Hindlimb muscle (tissue), 1 donor: ENCODE data around the gene ACTR2. TPM values are rescaled to one million over a fixed set of nuclear protein-coding genes. Genes with fewer than 3 reads are reported as not detected.
"Not testable (repeated sequence)": the region's sequence is repeated elsewhere in the genome, so short reads cannot be mapped to it uniquely, and the experiment has no call there.

Experiments used
- DNase-seq: peaks from one replicate; pipeline ENCODE4 v3.0.0-alpha.2; 2013
- polyA plus RNA-seq: library from polyadenylated mRNA; unstranded; fragments of 120-200 nt; gene quantifications from one replicate; pipeline ENCODE4 v1.2.1, GENCODE V29; 2013; ENCODE audit not compliant: insufficient read length

The ACTR2 gene
- polyA plus RNA-seq, result 110 TPM

- DNase-seq, result peak; percentile 96
These were observed at the start of gene ACTR2 for GRCh38 chr2:65227456-65228262. Gene ACTR2 (plus strand): TSS chr2:65227831. CDS start chr2:65227910, 79 bp downstream.

GRCh38 chr2:65182570-65182969 lies 45.1 kb upstream of the ACTR2 start:
- no peak for DNase-seq

DNA sequence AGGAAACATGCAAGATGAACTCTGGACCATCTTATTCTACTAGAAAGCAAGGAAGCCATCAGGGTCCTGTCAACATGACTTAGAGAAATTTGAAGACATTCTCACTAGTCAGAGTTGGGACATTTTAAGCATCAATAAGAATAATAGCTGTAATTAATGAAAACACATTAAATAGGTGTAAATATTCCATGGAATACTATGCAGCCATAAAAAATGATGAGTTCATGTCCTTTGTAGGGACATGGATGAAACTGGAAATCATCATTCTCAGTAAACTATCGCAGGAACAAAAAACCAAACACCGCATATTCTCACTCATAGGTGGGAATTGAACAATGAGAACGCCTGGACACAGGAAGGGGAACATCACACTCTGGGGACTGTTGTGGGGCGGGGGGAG lies 44.2 kb upstream of the ACTR2 start:
- not testable (repeated sequence) for DNase-seq

DNA sequence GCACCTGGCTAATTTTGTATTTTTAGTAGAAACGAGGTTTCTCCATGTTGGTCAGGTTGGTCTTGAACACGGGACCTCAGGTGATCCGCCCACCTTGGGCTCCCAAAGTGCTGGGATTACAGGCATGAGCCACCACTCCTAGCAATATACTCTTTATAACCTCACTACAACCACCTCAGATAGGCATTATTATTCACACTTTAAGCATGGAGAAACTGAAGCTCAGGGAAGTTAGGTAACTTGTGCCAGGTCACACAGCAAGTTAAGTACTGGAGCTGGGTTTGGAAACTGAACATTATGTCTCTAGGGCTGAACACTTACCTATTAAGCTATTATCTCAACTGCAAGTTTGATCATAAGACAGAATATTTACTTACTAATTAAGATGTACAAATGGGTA lies 42.6 kb upstream of the ACTR2 start:
- DNase-seq, result no peak

DNA sequence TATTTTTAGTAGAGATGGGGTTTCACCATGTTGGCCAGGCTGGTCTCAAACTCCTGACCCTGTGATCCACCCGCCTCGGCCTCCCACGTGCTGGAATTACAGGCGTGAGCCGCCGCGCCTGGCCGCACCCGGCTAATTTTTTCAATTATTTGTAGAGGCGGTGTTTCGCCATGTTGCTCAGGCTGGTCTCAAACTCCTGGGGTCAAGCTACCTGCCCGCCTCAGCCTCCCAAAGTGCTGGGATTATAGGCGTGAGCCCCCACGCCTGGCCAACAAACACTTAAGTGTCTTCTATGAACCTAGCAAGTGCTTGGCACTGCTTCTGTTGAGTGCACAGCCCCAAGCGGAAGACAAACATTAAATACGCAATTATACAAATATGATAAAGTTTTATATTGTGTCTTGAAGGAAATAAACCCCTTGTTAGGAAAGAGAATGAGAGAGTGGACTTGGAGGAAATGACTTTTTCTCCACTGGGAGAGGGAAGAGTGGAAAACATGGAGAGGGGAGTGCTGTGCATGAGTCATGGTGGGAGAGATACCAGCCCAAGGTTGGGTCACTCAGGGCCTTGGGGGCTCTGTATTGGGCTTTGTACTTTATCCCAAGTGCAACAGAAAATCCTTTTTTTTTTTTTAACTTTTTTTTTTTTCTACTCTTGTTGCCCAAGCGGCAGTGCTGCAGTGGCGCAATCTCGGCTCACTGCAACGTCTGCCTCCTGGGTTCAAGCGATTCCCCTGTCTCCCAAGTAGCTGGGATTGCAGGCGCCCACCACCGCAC lies 41.4 kb upstream of the ACTR2 start:
- no peak for DNase-seq

DNA sequence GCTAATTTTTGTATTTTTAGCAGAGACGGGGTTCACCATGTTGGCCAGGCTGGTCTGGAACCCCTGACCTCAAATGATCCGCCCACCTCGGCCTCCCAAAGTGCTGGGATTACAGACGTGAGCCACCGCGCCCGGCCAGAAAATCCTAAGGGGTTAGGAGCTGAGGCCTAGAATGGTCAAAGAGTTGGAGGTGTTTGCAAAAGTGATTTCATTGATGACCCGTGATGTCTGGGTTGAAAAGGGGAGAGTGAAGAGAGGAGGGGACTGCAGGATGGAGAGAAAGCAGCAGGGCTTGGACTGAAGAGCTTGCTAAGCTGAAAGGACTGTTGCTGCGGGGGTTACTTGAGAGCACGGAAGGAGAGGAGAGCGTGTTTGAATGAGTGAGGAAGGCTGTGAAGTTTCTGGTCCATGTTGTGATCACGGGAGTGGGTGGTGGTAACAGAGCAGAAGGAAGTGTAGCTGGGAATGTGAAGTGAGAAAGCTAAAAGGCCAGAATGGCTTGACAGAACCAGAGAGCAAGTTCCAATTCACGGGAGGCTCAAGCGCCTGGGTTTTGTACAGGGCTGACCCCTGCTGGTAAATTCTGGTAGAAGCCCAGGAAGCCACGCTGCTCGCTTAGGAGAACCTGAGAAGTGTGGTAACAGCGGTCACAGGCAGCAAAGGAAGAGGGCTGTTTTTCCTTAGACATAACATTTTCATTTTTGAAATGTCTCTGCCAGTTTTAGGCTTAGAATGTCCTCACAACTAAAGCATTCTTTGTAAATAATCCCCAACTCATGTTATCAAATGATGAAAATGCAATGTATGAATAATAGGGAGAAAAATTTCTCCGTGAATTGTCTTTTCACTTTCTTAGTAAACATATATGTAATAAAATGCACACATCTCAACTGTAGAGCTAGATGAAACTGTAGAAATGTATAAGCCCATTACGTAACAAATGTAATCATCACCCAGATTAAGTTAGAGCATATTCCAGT lies 40.5 kb upstream of the ACTR2 start:
- peak; percentile 83 for DNase-seq

GRCh38 chr2:65193446-65193845 lies 34.2 kb upstream of the ACTR2 start:
- no peak for DNase-seq

DNA sequence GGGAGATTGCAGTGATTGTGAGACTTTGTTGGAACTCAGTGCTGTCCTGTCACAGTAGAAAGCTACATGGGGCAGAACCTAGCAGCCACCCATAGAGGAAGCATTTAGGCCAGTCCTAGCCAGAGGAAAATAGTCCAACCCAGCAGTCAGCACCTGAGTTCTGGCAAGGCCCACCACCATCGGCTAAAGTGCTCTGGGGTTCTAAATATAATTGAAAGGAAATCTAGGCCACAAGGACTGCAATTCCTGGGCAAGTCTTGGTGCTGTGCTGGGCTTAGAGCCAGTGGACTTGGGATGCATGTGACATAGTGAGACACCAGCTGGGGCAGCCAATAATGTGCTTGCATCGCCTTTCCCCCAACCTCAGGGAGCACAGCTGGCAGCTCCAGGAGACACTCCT lies 28.9 kb upstream of the ACTR2 start:
- no peak for DNase-seq

DNA sequence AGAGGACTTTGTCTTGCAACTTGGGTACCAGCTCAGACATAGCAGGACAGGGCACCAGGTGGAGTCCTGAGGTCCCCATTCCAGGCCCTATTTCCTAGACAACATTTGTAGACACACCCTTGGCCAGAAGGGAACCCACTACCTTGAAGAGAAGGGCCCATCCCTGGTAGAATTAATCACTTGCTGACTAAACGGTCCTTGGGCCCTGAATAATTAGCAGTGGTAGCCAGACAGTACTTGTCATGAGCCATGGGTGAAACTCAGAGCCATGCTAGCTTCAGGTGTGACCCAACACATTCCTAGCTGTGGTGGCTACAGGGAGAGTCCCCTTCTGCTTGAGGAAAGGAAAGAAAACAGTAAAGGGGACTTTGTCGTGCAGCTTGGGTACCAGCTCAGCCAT lies 28.5 kb upstream of the ACTR2 start:
- DNase-seq, result no peak

DNA sequence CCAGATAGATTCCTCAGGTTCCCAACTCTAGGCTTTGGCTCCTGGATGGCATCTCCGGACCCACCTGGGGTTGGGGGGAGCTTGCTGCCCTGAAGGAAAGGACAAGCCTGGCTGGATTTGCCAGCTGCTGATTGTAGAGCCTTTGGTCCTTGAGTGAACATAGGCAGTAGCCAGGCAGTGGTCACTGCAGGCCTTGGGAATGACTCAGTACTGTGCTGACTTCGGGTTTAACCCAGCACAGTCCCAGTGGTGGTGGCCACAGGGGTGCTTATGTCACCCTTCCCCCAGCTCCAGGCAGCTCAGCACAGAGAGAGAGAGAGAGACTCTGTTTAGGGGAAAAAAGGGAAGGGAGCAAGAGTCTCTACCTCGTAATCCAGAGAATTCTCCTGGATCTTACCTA lies 27.7 kb upstream of the ACTR2 start:
- no peak for DNase-seq

- no peak for DNase-seq
These were observed 23.0 kb upstream of the ACTR2 start for GRCh38 chr2:65204461-65205210.

DNA sequence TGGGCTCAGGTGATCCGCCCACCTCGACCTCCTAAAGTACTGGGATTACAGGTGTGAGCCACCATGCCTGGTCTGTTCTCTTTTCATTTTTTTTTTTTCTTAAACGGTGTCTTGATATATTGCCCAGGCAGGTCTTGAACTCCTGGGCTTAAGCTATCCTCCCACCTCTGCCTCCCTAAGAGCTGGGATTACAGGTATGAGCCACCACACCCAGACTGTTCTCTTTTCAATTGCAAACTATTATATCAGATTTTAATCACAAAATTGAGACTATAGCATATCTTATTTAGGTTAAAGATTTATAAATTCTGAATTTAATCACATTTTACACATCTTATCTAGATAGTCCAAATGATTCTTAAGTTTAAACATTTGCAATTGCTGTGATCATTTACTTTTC lies 15.5 kb upstream of the ACTR2 start:
- DNase-seq, result no peak

GRCh38 chr2:65212619-65213018 lies 15.0 kb upstream of the ACTR2 start:
- DNase-seq, result no peak

DNA sequence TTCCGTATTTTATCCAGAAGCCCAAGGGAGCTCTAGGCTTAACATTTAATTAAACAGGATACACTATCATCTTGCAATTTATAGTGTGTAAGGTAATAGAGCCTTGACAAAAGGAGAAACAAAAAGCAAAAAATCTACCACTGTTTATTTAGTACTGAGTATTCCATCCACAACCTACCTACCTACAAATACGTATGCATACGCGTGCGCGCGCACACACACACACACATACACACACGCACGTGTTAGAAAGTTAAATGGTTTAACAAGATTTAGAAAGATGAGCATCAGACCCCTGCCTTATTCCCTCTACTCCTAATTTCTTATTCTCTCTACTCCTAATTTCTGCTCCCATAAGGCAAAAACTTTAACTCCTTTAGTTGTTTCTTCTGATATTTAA lies 14.6 kb upstream of the ACTR2 start:
- DNase-seq, result no peak

- no peak for DNase-seq
These were observed 13.3 kb upstream of the ACTR2 start for GRCh38 chr2:65214361-65214760.

DNA sequence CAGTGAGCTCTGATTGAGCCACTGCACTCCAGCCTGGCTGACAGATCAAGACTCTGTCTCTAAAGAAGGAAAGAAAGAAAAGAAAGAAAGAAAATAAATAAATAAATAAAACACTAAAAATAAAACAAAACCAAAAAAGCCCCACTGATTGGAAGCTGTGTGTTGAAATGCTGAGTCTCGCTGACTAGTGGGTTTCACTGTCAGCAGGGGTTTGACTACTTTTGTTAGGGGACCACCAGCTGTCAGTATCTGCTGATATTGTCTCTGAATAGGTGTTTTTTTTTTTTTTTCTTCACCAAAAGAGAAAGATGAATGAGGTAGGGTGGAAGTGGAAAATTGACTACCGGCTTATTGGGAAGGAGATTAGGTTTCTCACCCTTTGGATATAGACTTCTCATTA lies 12.8 kb upstream of the ACTR2 start:
- DNase-seq, result no peak

DNA sequence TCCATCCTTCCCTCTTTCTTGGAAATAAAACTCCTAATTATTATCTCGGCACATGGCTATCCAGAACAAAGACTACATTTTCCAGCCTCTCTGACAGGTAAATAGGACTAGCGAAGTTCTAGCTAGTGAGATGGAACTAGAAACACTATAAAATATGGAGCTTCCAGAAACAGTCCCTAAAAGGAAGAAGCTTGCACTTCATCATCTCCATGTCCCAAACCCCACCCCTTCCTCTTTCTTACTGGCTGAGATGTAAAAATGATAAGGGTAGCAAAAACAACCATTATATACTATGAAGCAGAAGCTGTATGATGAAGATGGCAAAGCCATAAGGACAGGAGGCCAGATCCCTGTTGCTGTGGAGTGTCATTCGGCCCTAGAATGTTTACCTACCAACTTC lies 11.7 kb upstream of the ACTR2 start:
- no peak for DNase-seq

DNA sequence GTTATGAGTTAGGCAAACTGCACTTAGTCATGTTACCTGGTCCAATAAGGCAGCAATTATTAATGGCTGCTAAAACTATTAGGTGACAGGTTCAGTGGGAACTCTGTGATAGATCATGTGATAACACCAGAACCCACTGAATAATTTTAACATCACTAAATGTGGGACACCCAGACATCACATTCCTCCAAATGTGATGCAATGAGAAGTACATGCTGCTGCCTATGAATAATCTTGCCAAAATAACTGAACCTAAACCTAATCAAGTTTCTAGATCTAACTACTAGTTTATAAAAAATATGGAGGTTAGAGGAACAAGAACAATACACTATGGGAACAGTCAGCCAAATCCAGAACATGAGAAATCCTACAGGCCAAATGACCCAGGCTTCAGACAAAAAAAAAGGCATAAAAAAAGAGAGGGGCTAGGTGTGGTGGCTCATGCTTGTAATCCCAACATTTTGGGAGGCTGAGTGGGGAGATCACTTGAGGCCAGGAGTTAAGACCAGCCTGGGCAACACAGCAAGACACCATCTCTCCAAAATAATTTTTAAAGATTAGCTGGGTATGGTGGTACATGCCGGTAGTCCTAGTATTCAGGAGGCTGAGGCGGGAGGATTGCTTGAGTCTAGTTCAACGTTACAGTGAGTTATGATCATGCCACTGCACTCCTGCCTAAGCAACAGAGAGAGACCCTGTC lies 7.0 kb upstream of the ACTR2 start:
- DNase-seq, result no peak

DNA sequence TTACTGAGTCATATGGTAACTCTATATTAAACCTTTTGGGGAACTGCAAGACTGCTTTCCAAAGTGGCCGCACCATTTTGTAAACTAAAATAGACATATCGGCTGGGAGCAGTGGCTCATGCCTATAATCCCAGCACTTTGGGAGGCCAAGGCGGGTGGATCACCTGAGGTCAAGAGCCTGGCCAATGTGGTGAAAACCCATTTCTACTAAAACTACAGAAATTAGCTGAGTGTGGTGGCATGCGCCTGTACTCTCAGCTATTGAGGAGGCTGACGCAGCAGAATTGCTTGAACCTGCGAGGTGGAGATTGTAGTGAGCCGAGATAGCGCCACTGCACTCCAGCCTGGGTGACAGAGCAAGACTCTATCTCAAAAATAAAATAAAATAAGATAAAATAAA lies 6.4 kb upstream of the ACTR2 start:
- DNase-seq, result not testable (repeated sequence)

DNA sequence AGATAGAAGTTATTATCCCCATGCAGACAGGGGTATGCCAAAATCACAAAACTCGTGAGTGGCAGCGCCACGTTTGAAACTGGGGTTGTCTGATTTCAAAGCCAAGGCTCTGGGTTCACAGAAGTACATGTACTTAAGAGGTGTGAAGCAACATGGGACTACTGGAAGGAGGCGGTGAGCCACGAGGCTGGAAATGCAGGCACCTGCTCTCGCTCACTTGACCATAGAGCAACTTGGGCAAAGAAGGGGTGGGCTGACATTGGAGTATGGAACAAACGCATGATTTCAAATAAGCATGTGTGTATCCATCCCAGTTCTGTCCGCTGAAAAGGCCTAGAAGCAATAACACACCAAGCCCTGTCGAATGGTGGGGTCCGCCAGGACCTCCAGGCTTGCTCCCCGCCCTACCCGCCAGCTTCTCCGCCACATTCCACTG lies 593 bp upstream of the ACTR2 start:
- no peak for DNase-seq

GRCh38 chr2:65228263-65228750 lies 676 bp downstream of the ACTR2 start:
- peak; percentile 47 for DNase-seq
